Subcutaneous adipose tissue (tissue), 4 donors: Measurements from ENCODE around the gene CNTNAP5. TPM values are rescaled to one million over a fixed set of nuclear protein-coding genes. Genes with fewer than 3 reads are reported as not detected.

Source experiments
- total RNA-seq, 4 donors: library from RNA; depleted of rRNA; stranded (reverse); fragments of >200 nt; gene quantifications; one replicate each; pipeline ENCODE4 v1.1.0, GENCODE V29; 2016
- TF ChIP-seq, protein P1 (sequence below): fragments of 450-650 bp; IDR thresholded peaks from one replicate; pipeline ENCODE4 v1.5.1; 2016; ENCODE audit warnings: low read depth, mild to moderate bottlenecking, control low read depth, antibody characterized with exemption, moderate library complexity

Gene CNTNAP5
- total RNA-seq, 4 donors from 2014 or later, result not detected

DNA sequence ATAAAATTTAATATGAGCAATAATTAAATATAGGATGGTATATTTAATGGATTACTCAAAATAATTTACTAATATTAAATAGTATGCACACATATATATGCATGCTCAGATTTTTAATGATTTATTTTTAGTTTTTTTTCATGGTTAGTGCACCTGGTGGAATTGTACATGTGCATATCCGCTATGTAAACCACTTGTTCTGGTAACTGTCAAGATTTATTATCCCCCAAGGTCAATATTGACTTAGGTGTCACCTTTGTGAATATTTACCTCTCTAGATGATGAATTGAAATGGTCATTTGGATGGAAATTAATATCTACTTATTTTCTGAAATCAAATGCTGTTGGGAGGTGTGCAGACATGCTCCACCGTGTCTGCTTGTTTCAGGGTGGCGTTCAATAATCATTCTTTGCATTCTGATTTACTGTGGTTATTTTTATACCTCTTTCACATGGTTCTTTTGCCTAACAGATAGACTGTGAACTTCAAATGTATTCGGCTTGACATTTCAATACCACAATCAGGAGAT lies 14.7 kb downstream of the CNTNAP5 start:
- TF ChIP-seq, protein P1, sequence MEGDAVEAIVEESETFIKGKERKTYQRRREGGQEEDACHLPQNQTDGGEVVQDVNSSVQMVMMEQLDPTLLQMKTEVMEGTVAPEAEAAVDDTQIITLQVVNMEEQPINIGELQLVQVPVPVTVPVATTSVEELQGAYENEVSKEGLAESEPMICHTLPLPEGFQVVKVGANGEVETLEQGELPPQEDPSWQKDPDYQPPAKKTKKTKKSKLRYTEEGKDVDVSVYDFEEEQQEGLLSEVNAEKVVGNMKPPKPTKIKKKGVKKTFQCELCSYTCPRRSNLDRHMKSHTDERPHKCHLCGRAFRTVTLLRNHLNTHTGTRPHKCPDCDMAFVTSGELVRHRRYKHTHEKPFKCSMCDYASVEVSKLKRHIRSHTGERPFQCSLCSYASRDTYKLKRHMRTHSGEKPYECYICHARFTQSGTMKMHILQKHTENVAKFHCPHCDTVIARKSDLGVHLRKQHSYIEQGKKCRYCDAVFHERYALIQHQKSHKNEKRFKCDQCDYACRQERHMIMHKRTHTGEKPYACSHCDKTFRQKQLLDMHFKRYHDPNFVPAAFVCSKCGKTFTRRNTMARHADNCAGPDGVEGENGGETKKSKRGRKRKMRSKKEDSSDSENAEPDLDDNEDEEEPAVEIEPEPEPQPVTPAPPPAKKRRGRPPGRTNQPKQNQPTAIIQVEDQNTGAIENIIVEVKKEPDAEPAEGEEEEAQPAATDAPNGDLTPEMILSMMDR, result no peak

DNA sequence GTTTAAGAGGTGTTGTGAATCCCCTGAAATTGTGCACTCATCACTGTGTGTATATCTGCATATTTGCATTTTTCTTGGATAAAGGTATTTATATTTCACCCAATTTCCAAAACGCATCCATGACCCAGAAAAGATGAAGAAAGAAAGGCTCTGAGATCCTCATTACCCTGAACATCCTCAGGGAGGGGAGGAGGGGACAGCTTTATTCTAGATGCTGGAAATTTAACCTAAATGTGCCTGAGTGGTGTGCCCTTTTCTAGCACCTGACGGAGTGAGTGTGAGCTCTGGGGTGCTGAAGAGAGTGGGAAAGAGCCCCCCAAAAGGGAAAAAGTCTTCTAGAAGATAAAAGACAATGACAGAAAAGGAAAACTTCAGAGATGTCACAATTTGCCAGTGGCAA lies 20.8 kb downstream of the CNTNAP5 start:
- TF ChIP-seq, protein P1, result no peak

DNA sequence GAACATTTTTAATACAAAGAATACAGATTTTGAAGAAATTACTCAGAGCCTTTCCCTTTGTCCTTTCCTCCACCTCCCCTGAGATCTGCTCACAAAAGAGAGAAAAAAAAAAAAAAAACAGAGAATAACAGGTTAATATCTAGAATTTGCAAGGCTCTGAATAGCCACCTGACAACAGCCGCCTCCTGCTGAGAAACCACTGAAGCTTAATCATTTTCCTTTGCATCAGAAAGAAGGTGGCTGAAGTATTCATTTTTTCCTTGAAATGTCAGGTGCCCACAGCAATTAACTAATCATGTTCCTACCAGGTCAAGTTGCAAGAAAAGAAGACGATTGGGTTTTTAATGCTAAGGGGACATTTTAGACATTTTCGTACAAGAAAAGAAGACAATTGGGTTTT lies 21.2 kb downstream of the CNTNAP5 start:
- TF ChIP-seq, protein P1, result no peak

DNA sequence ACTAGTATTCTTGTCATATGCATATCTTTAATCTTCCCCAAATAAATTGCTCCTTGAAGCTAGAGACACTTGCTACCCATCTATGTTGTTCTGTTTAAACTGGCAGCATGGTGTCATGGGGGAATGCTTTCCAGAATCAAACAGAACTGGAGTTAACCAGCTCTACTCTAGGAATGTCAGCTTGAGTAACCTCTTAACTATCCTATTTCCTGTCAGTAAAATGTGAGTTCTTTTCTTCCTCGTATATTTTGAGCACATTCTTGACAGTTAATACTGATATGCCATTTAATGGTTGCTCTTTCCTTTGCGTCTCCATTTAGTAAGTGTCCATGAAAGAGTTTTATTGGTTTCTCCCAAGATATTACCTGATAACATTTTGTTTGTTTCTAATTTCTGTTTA lies 23.0 kb downstream of the CNTNAP5 start:
- TF ChIP-seq, protein P1, result no peak

DNA sequence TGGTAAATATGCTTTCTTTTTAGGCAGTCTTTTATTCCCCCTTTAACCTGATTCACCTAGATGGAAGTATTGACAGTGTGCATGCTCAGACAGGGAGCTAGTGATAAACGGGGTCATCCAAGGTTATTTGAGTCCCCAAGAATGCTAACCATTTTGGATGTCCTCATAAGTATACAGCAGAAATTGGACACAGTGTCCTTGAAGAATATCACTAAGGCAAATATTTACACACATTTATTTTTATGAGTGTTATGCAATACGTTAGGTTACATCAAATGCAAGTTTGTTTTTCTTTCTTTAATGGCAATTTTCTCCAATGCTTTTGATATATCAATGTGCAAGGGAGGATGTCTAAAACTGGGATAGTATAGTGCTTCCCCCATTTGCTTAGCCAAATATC lies 23.6 kb downstream of the CNTNAP5 start:
- TF ChIP-seq, protein P1, result no peak

DNA sequence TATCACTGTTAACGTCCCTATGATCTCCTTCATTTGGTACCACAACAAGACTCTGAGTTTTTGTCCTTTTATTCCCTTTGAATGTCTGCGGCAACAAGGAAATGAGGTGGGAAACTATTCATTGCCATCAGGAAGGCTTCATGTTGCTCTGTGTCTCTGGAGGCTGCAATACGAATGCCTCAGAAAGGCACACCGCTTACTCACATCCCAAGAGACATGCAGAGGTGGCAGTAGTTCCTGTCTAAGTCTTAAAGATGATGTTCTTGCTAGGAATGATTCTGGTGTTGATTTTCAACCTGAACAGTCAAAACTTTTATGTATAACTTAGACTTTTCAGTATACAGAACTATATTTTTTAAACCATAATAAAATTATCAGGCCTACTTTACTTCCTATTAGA lies 24.0 kb downstream of the CNTNAP5 start:
- TF ChIP-seq, protein P1, result no peak

DNA sequence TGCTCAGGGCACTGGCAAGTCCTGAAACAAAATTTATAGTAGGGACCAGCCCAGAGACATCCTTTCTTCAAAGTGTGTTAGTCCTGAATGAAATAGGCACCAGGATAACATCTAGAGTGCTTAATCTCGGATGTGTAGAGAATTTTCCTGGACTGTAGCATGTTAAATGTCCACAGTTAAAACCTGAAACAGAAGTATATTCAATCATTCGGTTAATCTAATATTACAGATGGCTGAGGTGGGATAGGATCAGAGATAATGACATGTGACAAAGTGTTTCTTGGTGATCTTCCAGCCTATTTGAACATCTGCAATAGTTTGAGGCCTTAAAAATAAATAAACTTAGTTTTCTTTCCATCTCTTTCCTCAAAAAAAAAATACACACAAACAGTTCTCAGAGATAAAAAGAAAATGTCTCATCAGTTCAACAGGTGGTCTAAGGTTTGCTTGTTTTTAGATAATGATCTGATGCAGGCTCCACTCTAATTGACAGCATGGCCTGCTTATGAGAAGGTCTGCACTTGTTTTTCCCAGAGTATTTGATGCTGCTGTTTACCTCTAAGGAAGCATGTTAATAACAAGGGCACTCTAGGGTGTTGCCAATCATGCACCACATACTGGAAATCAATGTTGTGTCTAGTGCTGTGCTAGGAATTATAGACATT lies 25.9 kb downstream of the CNTNAP5 start:
- TF ChIP-seq, protein P1, result no peak
